Fibroblast of gingiva (primary cell): Measurements from ENCODE around the gene C1QB.
A peak's percentile ranks its signal among the peaks of the same experiment; 100 is the strongest.
"Not testable (repeated sequence)": the region's sequence is repeated elsewhere in the genome, so short reads cannot be mapped to it uniquely, and the experiment has no call there.

Source experiments
- DNase-seq: peaks from one replicate; pipeline ENCODE4 v3.0.0-alpha.2; 2011; ENCODE audit warnings: low read depth

Gene C1QB

GRCh38 chr1:22699681-22700520, 46.9 kb downstream of the C1QB start:
- DNase-seq = no peak

GRCh38 chr1:22702296-22703085, 49.5 kb downstream of the C1QB start:
- DNase-seq = no peak

- DNase-seq = peak; percentile 69
Observed at GRCh38 chr1:22704440-22705067, 51.5 kb downstream of the C1QB start.

GRCh38 chr1:22705586-22705985, 52.5 kb downstream of the C1QB start:
- DNase-seq = no peak

GRCh38 chr1:22706100-22706499, 53.1 kb downstream of the C1QB start:
- DNase-seq = not testable (repeated sequence)

- no peak for DNase-seq
Observed at GRCh38 chr1:22708777-22709176, 55.7 kb downstream of the C1QB start.

- no peak for DNase-seq
Observed at GRCh38 chr1:22709227-22709626, 56.2 kb downstream of the C1QB start.

GRCh38 chr1:22709891-22710700, 57.1 kb downstream of the C1QB start:
- DNase-seq = peak; percentile 69

- DNase-seq = no peak
Observed at GRCh38 chr1:22710701-22711049, 57.6 kb downstream of the C1QB start, which contains the start of gene EPHB2. TSS of gene EPHB2 (plus strand) at chr1:22710839. CDS start at chr1:22710983, 144 bp downstream.

- no peak for DNase-seq
Observed at GRCh38 chr1:22711071-22711470, 58.0 kb downstream of the C1QB start.
